ENCODE measurements around the gene BICDL2.

Gene BICDL2

GRCh38 chr16:3046641-3047386, 10.1 kb upstream of the BICDL2 start:
- no peak for DNase-seq (ENCODE audit: low read depth)

GRCh38 chr16:3045758-3046640, 9.3 kb upstream of the BICDL2 start, which contains the start of gene MMP25:
MMP25 (plus strand) TSS chr16:3046561; CDS start chr16:3046918, 357 bp downstream.
- no peak for DNase-seq (ENCODE audit: low read depth)

GRCh38 chr16:3044708-3045107, 8.0 kb upstream of the BICDL2 start:
- DNase-seq (ENCODE audit: low read depth): no peak

- DNase-seq (ENCODE audit: low read depth): no peak
These were observed 5.6 kb upstream of the BICDL2 start for GRCh38 chr16:3042376-3042775.

GRCh38 chr16:3038896-3039295, 2.2 kb upstream of the BICDL2 start:
- no peak for DNase-seq (ENCODE audit: low read depth)

GRCh38 chr16:3038256-3038655, 1.5 kb upstream of the BICDL2 start:
- no peak for DNase-seq (ENCODE audit: low read depth)

GRCh38 chr16:3035972-3036725, 595 bp downstream of the BICDL2 start:
- DNase-seq (ENCODE audit: low read depth): no peak

GRCh38 chr16:3035289-3035971, 1.3 kb downstream of the BICDL2 start:
- no peak for DNase-seq (ENCODE audit: low read depth)

- DNase-seq (ENCODE audit: low read depth): no peak
These were observed 4.1 kb downstream of the BICDL2 start for GRCh38 chr16:3032624-3033023.

- DNase-seq (ENCODE audit: low read depth): no peak
These were observed 6.2 kb downstream of the BICDL2 start for GRCh38 chr16:3030222-3031212.

- DNase-seq (ENCODE audit: low read depth): peak; percentile 12
These were observed 7.1 kb downstream of the BICDL2 start for GRCh38 chr16:3029491-3030221.

GRCh38 chr16:3028716-3029319, 7.9 kb downstream of the BICDL2 start:
- no peak for DNase-seq (ENCODE audit: low read depth)

GRCh38 chr16:3027983-3028715, 8.6 kb downstream of the BICDL2 start:
- peak; percentile 28 for DNase-seq (ENCODE audit: low read depth)

GRCh38 chr16:3027489-3027795, 9.3 kb downstream of the BICDL2 start:
- no peak for DNase-seq (ENCODE audit: low read depth)

GRCh38 chr16:3026609-3027488, 9.9 kb downstream of the BICDL2 start:
- no peak for DNase-seq (ENCODE audit: low read depth)

GRCh38 chr16:3026003-3026378, 10.8 kb downstream of the BICDL2 start:
- no peak for DNase-seq (ENCODE audit: low read depth)

- no peak for DNase-seq (ENCODE audit: low read depth)
These were observed 11.4 kb downstream of the BICDL2 start for GRCh38 chr16:3025032-3026002.

Measured in GM04504 (cell line).